ENCODE data around the gene ETNK1.

GRCh38 chr12:22657538-22657937 lies 32.6 kb downstream of the ETNK1 start:
- TF ChIP-seq EZH2phosphoT487 (IDR thresholded peaks at IDR 0.05; ENCODE audit: insufficient read depth, low read depth): no peak
- TF ChIP-seq EZH2 (IDR thresholded peaks at IDR 0.05; ENCODE audit: insufficient read depth, poor library complexity, severe bottlenecking): no peak

Data from GM23248 (cell line).